22Rv1 (cell line): ENCODE data around the gene SRRT.

Source experiments
- CTCF ChIP-seq: fragments of 450-650 bp; IDR thresholded peaks from 2 replicates; pipeline ENCODE4 v1.5.1; 2017; ENCODE audit warnings: mild to moderate bottlenecking
- ZFX ChIP-seq: fragments of 450-650 bp; IDR thresholded peaks from 2 replicates; pipeline ENCODE4 v1.6.1; 2017; ENCODE audit warnings: antibody characterized with exemption, borderline replicate concordance

DNA sequence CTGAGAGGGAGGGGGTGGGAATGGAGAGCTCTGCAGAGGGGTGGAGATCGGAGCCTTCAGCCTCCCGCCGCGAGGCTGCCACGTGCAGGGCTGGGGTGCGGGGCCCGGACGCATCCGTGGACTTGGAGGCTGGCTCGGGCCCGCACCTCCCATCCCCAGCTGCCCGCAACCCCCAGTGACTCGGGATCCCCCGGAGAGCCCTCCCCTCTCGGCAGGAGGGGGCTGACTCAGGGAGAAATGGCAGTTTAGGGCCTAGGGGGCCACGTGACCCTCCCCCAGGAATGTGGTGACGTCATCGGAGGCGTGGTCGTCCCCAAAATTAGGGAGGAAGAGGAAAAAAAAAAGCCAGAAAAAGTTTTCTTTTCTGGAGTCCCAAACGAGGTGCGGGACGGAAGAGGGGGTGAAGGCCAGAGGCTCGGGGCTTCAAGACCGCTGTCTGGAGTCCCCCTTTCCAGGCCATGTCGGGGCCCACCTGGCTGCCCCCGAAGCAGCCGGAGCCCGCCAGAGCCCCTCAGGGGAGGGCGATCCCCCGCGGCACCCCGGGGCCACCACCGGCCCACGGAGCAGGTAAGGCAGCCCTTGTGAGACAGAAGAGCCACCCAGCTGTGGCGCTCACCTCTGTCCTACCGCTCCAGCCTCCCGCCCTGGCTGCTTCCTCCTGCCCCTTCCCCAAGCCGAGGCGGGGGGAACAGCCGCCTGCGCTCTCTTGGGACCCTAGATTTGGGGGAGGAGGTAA is 7.7 kb upstream of the SRRT start, which contains the start of gene TRIP6:
- TF ChIP-seq CTCF, result no peak
- no peak for TF ChIP-seq ZFX
